ENCODE results near the gene ABLIM2.

Gene ABLIM2

DNA sequence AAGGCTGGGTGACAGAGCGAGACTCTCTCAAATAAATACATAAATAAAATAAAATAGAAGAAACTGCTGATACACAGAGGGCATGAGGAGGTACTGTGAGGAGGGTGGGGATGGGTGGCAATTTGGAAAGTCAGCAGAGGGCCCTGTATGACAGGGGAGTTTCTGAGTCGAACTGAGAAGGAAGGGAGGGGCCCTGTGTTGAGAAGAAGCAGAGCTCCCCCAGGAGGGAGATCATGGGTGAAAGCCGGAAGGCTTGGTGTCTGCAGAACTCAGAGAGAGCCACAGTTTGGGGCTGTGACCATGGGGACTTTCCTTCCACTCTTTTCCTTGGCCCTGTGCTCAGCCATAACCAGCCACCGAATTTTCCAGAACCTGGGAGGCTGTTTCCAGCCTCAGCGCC lies 194.2 kb downstream of the ABLIM2 start:
- DNase-seq (ENCODE audit: low read depth), result no peak
- TF ChIP-seq, protein P1, sequence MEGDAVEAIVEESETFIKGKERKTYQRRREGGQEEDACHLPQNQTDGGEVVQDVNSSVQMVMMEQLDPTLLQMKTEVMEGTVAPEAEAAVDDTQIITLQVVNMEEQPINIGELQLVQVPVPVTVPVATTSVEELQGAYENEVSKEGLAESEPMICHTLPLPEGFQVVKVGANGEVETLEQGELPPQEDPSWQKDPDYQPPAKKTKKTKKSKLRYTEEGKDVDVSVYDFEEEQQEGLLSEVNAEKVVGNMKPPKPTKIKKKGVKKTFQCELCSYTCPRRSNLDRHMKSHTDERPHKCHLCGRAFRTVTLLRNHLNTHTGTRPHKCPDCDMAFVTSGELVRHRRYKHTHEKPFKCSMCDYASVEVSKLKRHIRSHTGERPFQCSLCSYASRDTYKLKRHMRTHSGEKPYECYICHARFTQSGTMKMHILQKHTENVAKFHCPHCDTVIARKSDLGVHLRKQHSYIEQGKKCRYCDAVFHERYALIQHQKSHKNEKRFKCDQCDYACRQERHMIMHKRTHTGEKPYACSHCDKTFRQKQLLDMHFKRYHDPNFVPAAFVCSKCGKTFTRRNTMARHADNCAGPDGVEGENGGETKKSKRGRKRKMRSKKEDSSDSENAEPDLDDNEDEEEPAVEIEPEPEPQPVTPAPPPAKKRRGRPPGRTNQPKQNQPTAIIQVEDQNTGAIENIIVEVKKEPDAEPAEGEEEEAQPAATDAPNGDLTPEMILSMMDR (conservative IDR thresholded peaks at IDR 0.05; ENCODE audit: low read depth, low read length), result no peak
- no peak overlapping the region for H3K4me3 ChIP-seq (ENCODE audit: low read length)

DNA sequence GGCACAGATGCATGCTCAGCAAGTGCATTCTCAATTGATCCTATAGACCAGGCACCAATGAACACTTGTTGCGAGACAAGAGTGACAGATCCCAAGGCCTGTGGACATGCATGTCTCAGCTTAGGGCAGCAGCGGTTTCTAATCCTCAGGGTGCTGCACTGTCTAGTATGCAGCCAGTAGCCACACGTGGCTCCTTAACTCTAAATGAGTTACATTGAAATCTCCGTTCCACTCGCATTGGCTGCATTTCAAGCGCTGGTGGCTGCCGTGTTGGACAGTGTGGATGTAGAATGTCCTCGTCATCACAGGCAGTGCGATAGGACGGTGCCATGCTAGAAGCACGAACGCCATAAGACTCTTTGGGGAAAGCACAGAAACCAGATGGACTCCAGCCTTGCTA lies 194.9 kb downstream of the ABLIM2 start:
- TF ChIP-seq, protein P1 (conservative IDR thresholded peaks at IDR 0.05; ENCODE audit: low read depth, low read length), result no peak
- DNase-seq (ENCODE audit: low read depth), result no peak
- H3K4me3 ChIP-seq (ENCODE audit: low read length), result no peak overlapping the region

DNA sequence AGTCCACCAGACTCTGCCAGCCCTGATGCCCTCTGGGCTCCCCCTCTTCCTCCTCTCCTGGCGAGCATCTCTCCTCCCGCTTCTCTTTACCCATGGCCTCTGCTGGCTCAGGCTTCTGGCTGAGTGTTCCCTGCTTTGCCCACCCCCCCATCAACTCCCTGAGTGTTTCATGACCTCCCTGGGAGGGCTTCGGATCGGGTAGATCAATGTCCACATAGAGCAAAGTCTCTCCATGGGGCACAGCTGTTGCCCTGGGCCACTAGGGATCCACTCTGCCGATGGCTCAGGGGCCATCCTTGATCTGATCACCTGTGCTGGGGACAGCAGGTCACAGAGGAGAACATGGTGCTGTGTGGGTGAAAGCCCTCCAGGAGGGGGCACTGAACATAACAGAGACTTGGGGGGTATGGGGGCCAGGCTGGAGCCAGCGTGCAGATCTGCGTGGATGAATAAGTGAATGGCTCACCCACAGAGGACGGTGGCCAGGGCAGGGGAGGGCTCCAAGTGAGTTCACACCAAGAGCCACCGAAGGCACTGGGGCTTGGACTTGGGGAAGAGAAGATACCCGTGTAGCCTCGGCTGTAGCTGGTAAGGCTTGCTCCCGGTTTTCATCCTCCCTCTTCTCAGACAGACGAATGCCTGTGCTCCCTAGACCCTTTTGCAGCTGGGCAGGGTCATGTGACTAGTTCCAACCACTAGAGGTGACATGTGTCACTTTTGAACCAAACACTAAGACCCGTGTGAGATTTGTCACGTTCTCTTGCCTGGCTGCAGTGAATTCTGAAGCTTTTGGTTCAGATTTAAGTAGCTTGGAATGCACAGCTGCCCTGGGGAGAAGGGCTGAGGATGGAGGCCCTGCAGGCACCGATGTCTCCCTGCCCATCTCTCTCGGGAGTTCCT lies 195.8 kb downstream of the ABLIM2 start:
- DNase-seq (ENCODE audit: low read depth), result no peak

DNA sequence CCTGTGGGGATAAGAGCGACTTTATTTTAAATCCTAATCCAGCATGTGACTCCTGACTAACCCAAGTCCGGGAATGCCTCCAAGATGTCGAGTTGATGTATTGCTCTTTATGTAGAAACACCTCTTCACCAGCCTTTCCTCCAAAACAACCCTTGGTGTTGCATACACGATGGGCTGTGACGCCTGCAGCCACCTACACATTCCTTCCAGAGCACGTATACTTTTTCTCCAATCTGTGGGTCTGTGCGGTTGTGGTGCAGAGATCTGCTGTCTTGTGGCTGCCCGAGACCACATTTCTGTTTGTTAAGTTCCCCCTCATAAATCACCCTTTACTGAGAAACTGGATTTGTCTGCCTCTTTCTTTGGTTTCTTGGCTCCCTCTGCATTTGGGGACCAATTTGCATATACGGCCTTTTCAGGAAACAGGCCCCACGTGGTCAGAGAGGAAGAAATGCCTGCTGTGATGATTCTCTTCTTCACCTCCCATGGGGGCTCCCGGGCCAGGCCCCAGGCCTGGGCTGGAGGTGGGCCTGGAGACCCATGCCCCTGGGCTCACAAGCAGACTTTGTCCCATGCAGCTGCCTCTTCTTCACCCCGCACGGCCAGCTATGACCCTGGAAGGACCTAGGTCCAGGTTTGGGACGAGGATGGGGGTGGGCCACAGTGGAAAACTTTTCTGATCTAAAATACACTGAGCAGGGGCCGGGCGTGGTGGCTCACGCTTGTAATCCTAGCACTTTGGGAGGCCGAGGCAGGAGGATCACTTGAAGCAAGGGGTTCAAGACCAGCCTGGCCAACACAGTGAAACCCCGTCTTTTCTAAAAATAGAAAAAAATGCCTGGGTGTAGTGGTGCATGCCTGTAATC lies 197.6 kb downstream of the ABLIM2 start:
- H3K4me3 ChIP-seq (ENCODE audit: low read length), result no peak overlapping the region
- TF ChIP-seq, protein P1 (conservative IDR thresholded peaks at IDR 0.05; ENCODE audit: low read depth, low read length), result no peak
- DNase-seq (ENCODE audit: low read depth), result peak; percentile 98

More for the DNA sequence above, 195.8 kb downstream of the ABLIM2 start:
- TF ChIP-seq, protein P1 (conservative IDR thresholded peaks at IDR 0.05; ENCODE audit: low read depth, low read length), result no peak
- H3K4me3 ChIP-seq (ENCODE audit: low read length), result no peak overlapping the region

DNA sequence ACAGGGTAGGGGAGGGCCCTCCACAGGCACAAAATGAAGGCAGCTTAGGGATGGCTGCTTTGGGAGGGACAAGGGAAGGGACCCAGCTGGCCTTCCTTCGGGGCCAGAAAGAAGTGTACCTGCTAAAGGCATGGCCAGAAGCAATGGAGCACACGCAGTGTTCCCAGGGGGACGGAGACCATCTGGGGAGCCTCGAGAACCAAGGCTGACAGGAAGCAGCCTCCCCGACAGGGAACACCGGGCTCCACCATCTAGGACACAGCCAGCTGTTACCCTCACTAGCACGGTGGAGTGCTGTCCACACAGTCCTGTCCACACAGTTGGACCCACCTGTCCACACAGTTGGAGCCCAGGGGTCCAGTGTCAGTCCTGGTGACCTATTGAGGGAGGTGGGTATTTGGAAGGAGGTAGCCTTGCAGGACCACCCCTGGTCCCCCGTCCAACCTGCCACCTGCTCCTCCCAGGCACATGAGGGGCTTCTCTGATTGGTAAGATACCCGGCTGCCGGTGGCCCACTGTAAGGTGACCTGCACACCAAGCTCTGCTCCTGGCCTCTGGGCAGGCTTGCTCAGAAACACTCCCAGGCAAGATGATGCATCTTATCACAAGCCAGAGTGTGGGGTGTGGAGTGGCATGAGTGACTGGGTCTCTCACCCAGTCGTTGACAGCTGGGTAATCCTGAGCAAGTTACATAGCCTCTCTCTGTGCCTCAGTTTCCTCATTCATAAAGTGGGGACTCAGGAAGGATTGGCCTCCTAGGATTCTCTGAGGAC lies 198.4 kb downstream of the ABLIM2 start:
- DNase-seq (ENCODE audit: low read depth), result no peak
- TF ChIP-seq, protein P1 (conservative IDR thresholded peaks at IDR 0.05; ENCODE audit: low read depth, low read length), result no peak
- H3K4me3 ChIP-seq (ENCODE audit: low read length), result no peak overlapping the region

DNA sequence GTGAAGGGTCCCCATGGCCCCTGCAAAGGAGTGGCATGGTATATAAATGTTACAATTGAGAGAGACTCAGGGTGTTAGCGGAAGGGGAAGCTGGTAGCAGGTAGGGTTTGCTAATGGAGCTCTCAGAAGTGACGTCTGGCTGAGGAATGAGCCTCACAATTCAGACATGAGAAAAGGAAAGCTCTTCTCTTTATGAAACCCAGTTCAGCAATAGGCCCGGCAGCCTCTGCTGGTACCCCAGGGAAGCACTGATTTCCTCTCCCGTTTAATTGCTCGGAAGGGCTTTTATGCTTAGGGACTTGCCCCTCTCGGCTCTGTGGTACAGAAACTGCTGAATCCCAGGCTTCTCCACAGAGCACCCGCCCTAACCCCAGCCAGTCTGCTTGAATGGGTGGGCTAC lies 199.5 kb downstream of the ABLIM2 start:
- no peak for DNase-seq (ENCODE audit: low read depth)
- TF ChIP-seq, protein P1 (conservative IDR thresholded peaks at IDR 0.05; ENCODE audit: low read depth, low read length), result peak; percentile 7
- H3K4me3 ChIP-seq (ENCODE audit: low read length), result no peak overlapping the region

All from retinal pigment epithelial cell (primary cell).